GM12878 (cell line): ENCODE results near the gene IL34. TPM values are rescaled to one million over a fixed set of nuclear protein-coding genes. Genes with fewer than 3 reads are reported as not detected.

ENCODE experiments used
- ATAC-seq: fragments of 200-7000 bp; cut with Tn5 transposase; 3 replicates; pipeline ENCODE4 v1.9.1; 2020; ENCODE audit warnings: mild to moderate bottlenecking, moderate library complexity
- BruUV-seq: library from RNA; stranded (reverse); fragments of 400-500 nt; replicated peaks from 2 replicates; lab custom pipeline; 2021; lab: Mats Ljungman, UMichigan
- CTCF ChIA-PET: fragments of 300-600 bp; sonication (Branson Sonifier 250); formaldehyde crosslinking; extraction: SDS; loops from one replicate; lab custom pipeline; 2021; ENCODE audit warnings: inconsistent platforms; lab: Yijun Ruan, JAX
- POLR2A ChIA-PET: fragments of 350-600 bp; formaldehyde crosslinking; extraction: SDS; loops from one replicate; lab custom pipeline; 2021; ENCODE audit warnings: inconsistent platforms; lab: Charles Lee
- RAD21 ChIA-PET: fragments of 300-600 bp; sonication (Branson Sonifier 250); formaldehyde crosslinking; loops from one replicate; lab custom pipeline; 2023; ENCODE audit warnings: antibody characterized with exemption; ENCODE audit not compliant: unreplicated experiment; lab: Charles Lee
- SMC1A ChIA-PET: fragments of 300-600 bp; sonication (Branson Sonifier 250); formaldehyde crosslinking; loops from one replicate; lab custom pipeline; 2023; ENCODE audit not compliant: unreplicated experiment, uncharacterized antibody; lab: Charles Lee
- DNase-seq: peaks from one replicate; pipeline ENCODE4 v3.0.0-alpha.2; 2011; ENCODE audit warnings: low read depth, low spot score
- FAIRE-seq: peaks from 3 replicates; lab custom pipeline; 2011; peaks lifted over from hg19 to GRCh38; lab: Jason Lieb, UNC
- H2AFZ ChIP-seq: 2 replicates; pipeline ENCODE4 v1.6.0; 2011; ENCODE audit warnings: low read depth, low read length, control low read depth; ENCODE audit not compliant: control insufficient read depth
- H3K27ac ChIP-seq: 2 replicates; pipeline ENCODE4 v1.5.1; 2011; ENCODE audit warnings: control low read depth; ENCODE audit not compliant: control insufficient read depth, insufficient read depth
- H3K27me3 ChIP-seq, 2 experiments: replicated peaks in 1 of 2; 2 replicates each; pipeline versions ENCODE4 v1.6.0 to v1.6.1; 2011; ENCODE audit warnings: low read length in 1 of 2; ENCODE audit not compliant: control insufficient read depth in 2 of 2, insufficient read depth in 2 of 2
- H3K36me3 ChIP-seq, 2 experiments: 2 replicates each; pipeline ENCODE4 v1.5.1; 2011; ENCODE audit warnings: low read length in 1 of 2; ENCODE audit not compliant: control insufficient read depth in 2 of 2, insufficient read depth in 2 of 2
- H3K4me1 ChIP-seq: 2 replicates; pipeline ENCODE4 v1.6.1; 2011; ENCODE audit warnings: mild to moderate bottlenecking, low read length, moderate library complexity, mixed read lengths; ENCODE audit not compliant: control insufficient read depth, insufficient read depth
- H3K4me2 ChIP-seq: 2 replicates; pipeline ENCODE4 v1.6.0; 2011; ENCODE audit warnings: control low read depth; ENCODE audit not compliant: control insufficient read depth, insufficient read depth
- H3K4me3 ChIP-seq: fragments of 200-600 bp; sonication (generic); 2 replicates; pipeline ENCODE4 v1.5.1; 2016
- H3K79me2 ChIP-seq: 2 replicates; pipeline ENCODE4 v1.6.0; 2011; ENCODE audit warnings: low read length; ENCODE audit not compliant: control insufficient read depth, insufficient read depth
- H3K9ac ChIP-seq: 2 replicates; pipeline ENCODE4 v1.8.0; 2011; ENCODE audit warnings: low read length, control low read depth, mixed read lengths; ENCODE audit not compliant: control insufficient read depth, insufficient read depth
- H3K9me3 ChIP-seq: replicated peaks from 3 replicates; pipeline ENCODE4 v1.5.1; 2011; ENCODE audit warnings: mild to moderate bottlenecking, low read length; ENCODE audit not compliant: control insufficient read depth, insufficient read depth
- H4K20me1 ChIP-seq: 2 replicates; pipeline ENCODE4 v1.6.0; 2011; ENCODE audit not compliant: control insufficient read depth, insufficient read depth
- BHLHE40 ChIP-seq, 2 experiments: fragments of 450-650 bp in 1 of 2; IDR thresholded peaks; 2 replicates each; pipeline ENCODE4 v1.6.1; 2011 to 2017; ENCODE audit warnings: low read depth in 2 of 2, borderline replicate concordance in 1 of 2, improper control_type of control experiment in 1 of 2, low read length in 1 of 2, mild to moderate bottlenecking in 1 of 2
- CEBPB ChIP-seq, 2 experiments: fragments of 150-350 bp in 1 of 2; IDR thresholded peaks; 2 replicates each; pipeline ENCODE4 v1.6.1; 2012 to 2014; ENCODE audit warnings: low read depth in 2 of 2, low read length in 2 of 2, borderline replicate concordance in 1 of 2, inconsistent platforms in 1 of 2
- CUX1 ChIP-seq: IDR thresholded peaks from 2 replicates; pipeline ENCODE4 v1.6.1; 2012; ENCODE audit warnings: improper control_type of control experiment, low read depth, low read length; ENCODE audit not compliant: insufficient replicate concordance
- FOXK2 ChIP-seq: fragments of 450-650 bp; IDR thresholded peaks from 2 replicates; pipeline ENCODE4 v1.6.1; 2017; ENCODE audit warnings: mild to moderate bottlenecking, moderate library complexity
- FOXM1 ChIP-seq: IDR thresholded peaks from 2 replicates; pipeline ENCODE4 v1.6.1; 2012; ENCODE audit warnings: low read depth, mild to moderate bottlenecking, inconsistent platforms, low read length, moderate library complexity
- HSF1 ChIP-seq: fragments of 150-350 bp; IDR thresholded peaks from 2 replicates; pipeline ENCODE4 v1.6.1; 2014; ENCODE audit warnings: mild to moderate bottlenecking, low read depth, low read length
- JUND ChIP-seq: IDR thresholded peaks from 2 replicates; pipeline ENCODE4 v1.6.1; 2012; ENCODE audit warnings: low read depth, mild to moderate bottlenecking, low read length, improper control_type of control experiment, moderate library complexity
- MTA3 ChIP-seq: IDR thresholded peaks from 2 replicates; pipeline ENCODE4 v1.6.1; 2012; ENCODE audit warnings: low read length, inconsistent platforms, borderline replicate concordance
- NFXL1 ChIP-seq: fragments of 450-650 bp; IDR thresholded peaks from 2 replicates; pipeline ENCODE4 v1.6.1; 2017; ENCODE audit warnings: antibody characterized with exemption, mild to moderate bottlenecking, borderline replicate concordance
- NR2C1 ChIP-seq: fragments of 450-650 bp; IDR thresholded peaks from 2 replicates; pipeline ENCODE4 v1.6.1; 2017; ENCODE audit warnings: antibody characterized with exemption, mild to moderate bottlenecking, moderate library complexity
- PKNOX1 ChIP-seq: fragments of 450-650 bp; IDR thresholded peaks from 2 replicates; pipeline ENCODE4 v1.6.1; 2016; ENCODE audit warnings: mild to moderate bottlenecking
- WGBS: methylation state at CpG from one replicate; pipeline ENCODE4 v1.1.6; 2016; ENCODE audit warnings: low lambda C conversion rate; ENCODE audit not compliant: insufficient replicate concordance, insufficient coverage; ENCODE audit errors: missing lambda C conversion rate; 5-methylcytosine and 5-hydroxymethylcytosine counted together
- in situ Hi-C: fragments of 300-500 bp; cut with MboI; formaldehyde crosslinking; loops from 9 replicates; pipeline ENCODE4 v1.14.3; 2018; ENCODE audit warnings: mixed read lengths
- intact Hi-C: fragments of 100-400 bp; cut with micrococcal nuclease; formaldehyde crosslinking; loops from one replicate; pipeline ENCODE4 v1.14.2; 2022; ENCODE audit not compliant: unreplicated experiment
- polyA plus RNA-seq, 11 experiments: library from polyadenylated mRNA; depleted of rRNA in 4 of 11; unstranded in 6 of 11; stranded (reverse) in 5 of 11; fragments of >200 nt; fragmentation: Nextera tagmentation in 4 of 11; fragmentation: Illumina TruSeq in 1 of 11; extraction: Ambion mirVana in 4 of 11; extraction: Trizol in 1 of 11; gene quantifications; 1 replicate in 1 of 11; 2 replicates in 10 of 11; pipeline versions ENCODE4 v1.2.1 to v1.2.3, GENCODE V29; 2011 to 2016; ENCODE audit warnings: inconsistent platforms in 2 of 11, missing spikeins in 2 of 11, low read depth in 1 of 11
- total RNA-seq, 4 experiments: library from RNA; depleted of rRNA in 3 of 4; stranded (reverse); fragments of >200 nt in 3 of 4; fragmentation: Illumina TruSeq in 1 of 4; extraction: Trizol in 1 of 4; gene quantifications; 2 replicates each; pipeline versions ENCODE4 v1.2.1 to v1.2.3, GENCODE V29; 2013 to 2021

The IL34 gene
- total and polyA plus RNA-seq, 10 of the 15 experiments (the other 5 are each of a cell fraction or from before 2014, with no cell fraction given) = 0.27 to 0.40 TPM; not detected in 8

GRCh38 chr16:70683146-70683944, 37.0 kb downstream of the IL34 start:
- H3K36me3 ChIP-seq = no peaks in the 10 kb centered on the region
- H3K4me1 ChIP-seq = no peaks in the 10 kb centered on the region
- no peak for ATAC-seq
- BruUV-seq = no TSS peak
- RAD21 ChIA-PET = no interaction called here
- no peaks in the 10 kb centered on the region for H3K9me3 ChIP-seq
- H3K27me3 ChIP-seq = no peaks in the 10 kb centered on the region
- 57% methylated on average over 12 of the region's 13 CpGs for WGBS
- intact Hi-C loops = no loop called here
- in situ Hi-C loops = no loop called here
- no peak overlapping the region for H3K4me2 ChIP-seq
- no peak for FAIRE-seq
- no peaks in the 10 kb centered on the region for H4K20me1 ChIP-seq
- no peak overlapping the region for H3K4me3 ChIP-seq
- no peak for DNase-seq
- POLR2A ChIA-PET = no interaction called here
- no peak overlapping the region for H3K9ac ChIP-seq
- no peak overlapping the region for H2AFZ ChIP-seq
- SMC1A ChIA-PET = no interaction called here
- no peaks in the 10 kb centered on the region for H3K79me2 ChIP-seq
- CTCF ChIA-PET = interaction anchor here (3.5 kb wide), 1 partner anchor 88 kb away, joined by 19 read pairs; no protein-coding TSS in a partner anchor
- no peak overlapping the region for H3K27ac ChIP-seq
- no peak for TF ChIP-seq CEBPB (IDR thresholded peaks at IDR 0.05; ENCODE audit: borderline replicate concordance in 1 of 2, low read depth in 2 of 2, low read length in 2 of 2)
- no peak for TF ChIP-seq FOXK2
- no peak for TF ChIP-seq BHLHE40 (IDR thresholded peaks at IDR 0.05; ENCODE audit: borderline replicate concordance in 1 of 2, low read depth in 2 of 2, low read length in 1 of 2)
- TF ChIP-seq JUND = no peak
- no peak for TF ChIP-seq NFXL1
- TF ChIP-seq CUX1 = no peak
- no peak for TF ChIP-seq NR2C1
- TF ChIP-seq PKNOX1 = no peak
- TF ChIP-seq HSF1 = no peak
- TF ChIP-seq MTA3 = no peak
- TF ChIP-seq FOXM1 = no peak
